GM23248 (cell line): Measurements from ENCODE around the gene CDH16.
"Not testable (repeated sequence)": the region's sequence is repeated elsewhere in the genome, so short reads cannot be mapped to it uniquely, and the experiment has no call there.

ENCODE experiments used
- EZH2 ChIP-seq: fragments of 200-600 bp; sonication (generic); IDR thresholded peaks from 2 replicates; pipeline ENCODE4 v1.6.1; 2018; ENCODE audit warnings: antibody characterized with exemption, mild to moderate bottlenecking; ENCODE audit not compliant: insufficient read depth, poor library complexity, severe bottlenecking
- EZH2phosphoT487 ChIP-seq: fragments of 200-600 bp; sonication (generic); IDR thresholded peaks from 2 replicates; pipeline ENCODE4 v1.6.1; 2018; ENCODE audit warnings: antibody characterized with exemption, moderate library complexity, mild to moderate bottlenecking, low read depth; ENCODE audit not compliant: insufficient read depth

GRCh38 chr16:66944971-66945370 lies 26.3 kb upstream of the CDH16 start:
- TF ChIP-seq EZH2phosphoT487, EZH2: not testable (repeated sequence)
